ENCODE results near the gene OR6S1.

Gene OR6S1

GRCh38 chr14:20658246-20658645 lies 16.8 kb upstream of the OR6S1 start:
- H3K79me2 ChIP-seq (ENCODE audit: insufficient read depth, low read depth): no peaks in the 10 kb centered on the region
- no peak overlapping the region for H3K27ac ChIP-seq
- H3K4me3 ChIP-seq (IDR thresholded peaks at IDR 0.05; ENCODE audit: insufficient read depth, low read depth, low read length): no peak overlapping the region
- no peak overlapping the region for H2AFZ ChIP-seq (ENCODE audit: low read depth)
- H3K4me2 ChIP-seq: no peak overlapping the region
- no peaks in the 10 kb centered on the region for H3K4me1 ChIP-seq (ENCODE audit: low read depth, poor library complexity, severe bottlenecking)
- no peak overlapping the region for H3K9ac ChIP-seq
- no peak for TF ChIP-seq CTCF (conservative IDR thresholded peaks at IDR 0.05; ENCODE audit: low read depth, low read length)
- H4K20me1 ChIP-seq (ENCODE audit: insufficient read depth): no peaks in the 10 kb centered on the region
- no peaks in the 10 kb centered on the region for H3K27me3 ChIP-seq (ENCODE audit: insufficient read depth, low read depth)
- H3K36me3 ChIP-seq (ENCODE audit: insufficient read depth): no peaks in the 10 kb centered on the region

- H3K4me1 ChIP-seq (ENCODE audit: low read depth, poor library complexity, severe bottlenecking): no peaks in the 10 kb centered on the region
- H3K36me3 ChIP-seq (ENCODE audit: insufficient read depth): no peaks in the 10 kb centered on the region
- H3K4me2 ChIP-seq: no peak overlapping the region
- H2AFZ ChIP-seq (ENCODE audit: low read depth): no peak overlapping the region
- no peaks in the 10 kb centered on the region for H3K79me2 ChIP-seq (ENCODE audit: insufficient read depth, low read depth)
- no peaks in the 10 kb centered on the region for H3K27me3 ChIP-seq (ENCODE audit: insufficient read depth, low read depth)
- no peak overlapping the region for H3K4me3 ChIP-seq (IDR thresholded peaks at IDR 0.05; ENCODE audit: insufficient read depth, low read depth, low read length)
- H4K20me1 ChIP-seq (ENCODE audit: insufficient read depth): no peaks in the 10 kb centered on the region
- no peak overlapping the region for H3K9ac ChIP-seq
- TF ChIP-seq CTCF (conservative IDR thresholded peaks at IDR 0.05; ENCODE audit: low read depth, low read length): no peak
- H3K27ac ChIP-seq: no peak overlapping the region
Measured at GRCh38 chr14:20657216-20658211, 16.0 kb upstream of the OR6S1 start.

GRCh38 chr14:20656274-20656673 lies 14.8 kb upstream of the OR6S1 start:
- H3K4me1 ChIP-seq (ENCODE audit: low read depth, poor library complexity, severe bottlenecking): no peaks in the 10 kb centered on the region
- no peak overlapping the region for H2AFZ ChIP-seq (ENCODE audit: low read depth)
- no peak overlapping the region for H3K9ac ChIP-seq
- H3K79me2 ChIP-seq (ENCODE audit: insufficient read depth, low read depth): no peaks in the 10 kb centered on the region
- no peak overlapping the region for H3K4me2 ChIP-seq
- no peak overlapping the region for H3K4me3 ChIP-seq (IDR thresholded peaks at IDR 0.05; ENCODE audit: insufficient read depth, low read depth, low read length)
- H4K20me1 ChIP-seq (ENCODE audit: insufficient read depth): no peaks in the 10 kb centered on the region
- H3K27ac ChIP-seq: no peak overlapping the region
- no peaks in the 10 kb centered on the region for H3K36me3 ChIP-seq (ENCODE audit: insufficient read depth)
- H3K27me3 ChIP-seq (ENCODE audit: insufficient read depth, low read depth): no peaks in the 10 kb centered on the region
- no peak for TF ChIP-seq CTCF (conservative IDR thresholded peaks at IDR 0.05; ENCODE audit: low read depth, low read length)

- Histone ChIP-seq H3K9ac (no peak overlapping the region), H3K27me3 (ENCODE audit: insufficient read depth, low read depth) (no peaks in the 10 kb centered on the region), H3K4me1 (ENCODE audit: low read depth, poor library complexity, severe bottlenecking) (no peaks in the 10 kb centered on the region), H3K79me2 (ENCODE audit: insufficient read depth, low read depth) (no peaks in the 10 kb centered on the region), H2AFZ (ENCODE audit: low read depth) (no peak overlapping the region), H3K27ac (no peak overlapping the region), H3K4me2 (no peak overlapping the region), H3K36me3 (ENCODE audit: insufficient read depth) (no peaks in the 10 kb centered on the region), H4K20me1 (ENCODE audit: insufficient read depth) (no peaks in the 10 kb centered on the region), H3K4me3 (IDR thresholded peaks at IDR 0.05; ENCODE audit: insufficient read depth, low read depth, low read length) (no peak overlapping the region)
- no peak for TF ChIP-seq CTCF (conservative IDR thresholded peaks at IDR 0.05; ENCODE audit: low read depth, low read length)
Measured at GRCh38 chr14:20655851-20656250, 14.4 kb upstream of the OR6S1 start.
